HG03060 (cell line): ENCODE measurements around the gene WNK2.

ENCODE experiments used
- ATAC-seq: cut with Tn5 transposase; IDR thresholded peaks from one replicate; pipeline ENCODE4 v1.9.1; 2021; ENCODE audit warnings: low read depth, moderate number of reproducible peaks; ENCODE audit not compliant: unreplicated experiment

Gene WNK2

GRCh38 chr9:93262537-93263310 is 78.8 kb downstream of the WNK2 start:
- no peak for ATAC-seq

GRCh38 chr9:93263334-93264229 is 79.6 kb downstream of the WNK2 start:
- no peak for ATAC-seq

GRCh38 chr9:93264338-93265125 is 80.6 kb downstream of the WNK2 start:
- no peak for ATAC-seq

- no peak for ATAC-seq
Measured at GRCh38 chr9:93265301-93265971, 81.5 kb downstream of the WNK2 start.

- ATAC-seq = no peak
Measured at GRCh38 chr9:93265972-93266371, 82.0 kb downstream of the WNK2 start.

GRCh38 chr9:93266521-93267001 is 82.6 kb downstream of the WNK2 start:
- no peak for ATAC-seq

- no peak for ATAC-seq
Measured at GRCh38 chr9:93267091-93267541, 83.2 kb downstream of the WNK2 start.

GRCh38 chr9:93267681-93268505 is 84.0 kb downstream of the WNK2 start:
- ATAC-seq = no peak

GRCh38 chr9:93268551-93269314 is 84.8 kb downstream of the WNK2 start:
- no peak for ATAC-seq

- ATAC-seq = no peak
Measured at GRCh38 chr9:93270976-93271375, 87.0 kb downstream of the WNK2 start.

- no peak for ATAC-seq
Measured at GRCh38 chr9:93276973-93277372, 93.0 kb downstream of the WNK2 start.

- no peak for ATAC-seq
Measured at GRCh38 chr9:93278144-93278543, 94.2 kb downstream of the WNK2 start.

- no peak for ATAC-seq
Measured at GRCh38 chr9:93280661-93281259, 96.8 kb downstream of the WNK2 start.

- no peak for ATAC-seq
Measured at GRCh38 chr9:93286252-93287188, 102.6 kb downstream of the WNK2 start.

- no peak for ATAC-seq
Measured at GRCh38 chr9:93287189-93287552, 103.2 kb downstream of the WNK2 start.

GRCh38 chr9:93287593-93287992 is 103.7 kb downstream of the WNK2 start:
- ATAC-seq = no peak

- no peak for ATAC-seq
Measured at GRCh38 chr9:93288341-93288740, 104.4 kb downstream of the WNK2 start.
